ENCODE measurements around the gene HDDC3. TPM values are rescaled to one million over a fixed set of nuclear protein-coding genes. Genes with fewer than 3 reads are reported as not detected.

Gene HDDC3
- total and polyA plus RNA-seq, 9 of the 15 experiments (the other 6 are each of a cell fraction or from before 2014, with no cell fraction given) = 14.9 to 55.8 (median 36.9) TPM

GRCh38 chr15:90903733-90904536, 28.4 kb downstream of the HDDC3 start (continued):
- TF ChIP-seq TSC22D4 (tag; IDR thresholded peaks at IDR 0.05) = no peak
- TF ChIP-seq, protein P1, sequence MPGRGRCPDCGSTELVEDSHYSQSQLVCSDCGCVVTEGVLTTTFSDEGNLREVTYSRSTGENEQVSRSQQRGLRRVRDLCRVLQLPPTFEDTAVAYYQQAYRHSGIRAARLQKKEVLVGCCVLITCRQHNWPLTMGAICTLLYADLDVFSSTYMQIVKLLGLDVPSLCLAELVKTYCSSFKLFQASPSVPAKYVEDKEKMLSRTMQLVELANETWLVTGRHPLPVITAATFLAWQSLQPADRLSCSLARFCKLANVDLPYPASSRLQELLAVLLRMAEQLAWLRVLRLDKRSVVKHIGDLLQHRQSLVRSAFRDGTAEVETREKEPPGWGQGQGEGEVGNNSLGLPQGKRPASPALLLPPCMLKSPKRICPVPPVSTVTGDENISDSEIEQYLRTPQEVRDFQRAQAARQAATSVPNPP (IDR thresholded peaks at IDR 0.05; ENCODE audit: borderline replicate concordance, insufficient read depth, insufficient read length) = no peak
- no peak for TF ChIP-seq TAF9B (IDR thresholded peaks at IDR 0.05; ENCODE audit: partially characterized antibody)
- TF ChIP-seq ZNF3 (CRISPR knock-in tag; IDR thresholded peaks at IDR 0.05) = no peak
- TF ChIP-seq, protein P2, sequence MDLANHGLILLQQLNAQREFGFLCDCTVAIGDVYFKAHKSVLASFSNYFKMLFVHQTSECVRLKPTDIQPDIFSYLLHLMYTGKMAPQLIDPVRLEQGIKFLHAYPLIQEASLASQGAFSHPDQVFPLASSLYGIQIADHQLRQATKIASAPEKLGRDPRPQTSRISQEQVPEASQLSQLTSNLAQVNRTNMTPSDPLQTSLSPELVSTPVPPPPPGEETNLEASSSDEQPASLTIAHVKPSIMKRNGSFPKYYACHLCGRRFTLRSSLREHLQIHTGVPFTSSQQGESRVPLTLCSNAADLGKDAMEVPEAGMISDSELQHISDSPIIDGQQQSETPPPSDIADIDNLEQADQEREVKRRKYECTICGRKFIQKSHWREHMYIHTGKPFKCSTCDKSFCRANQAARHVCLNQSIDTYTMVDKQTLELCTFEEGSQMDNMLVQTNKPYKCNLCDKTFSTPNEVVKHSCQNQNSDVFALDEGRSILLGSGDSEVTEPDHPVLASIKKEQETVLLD (IDR thresholded peaks at IDR 0.05) = peak; percentile 51; the same call in 1 of the 2 replicates
- TF ChIP-seq PCBP2 (IDR thresholded peaks at IDR 0.05; ENCODE audit: low read depth, low read length, poor library complexity, severe bottlenecking) = no peak
- TF ChIP-seq ZSCAN29 (IDR thresholded peaks at IDR 0.05) = no peak
- TF ChIP-seq NBN (IDR thresholded peaks at IDR 0.05; ENCODE audit: low read depth) = no peak
- peak; percentile 45 for TF ChIP-seq KDM5B (IDR thresholded peaks at IDR 0.05; ENCODE audit: insufficient replicate concordance, low read depth, low read length)
- TF ChIP-seq, protein P3, sequence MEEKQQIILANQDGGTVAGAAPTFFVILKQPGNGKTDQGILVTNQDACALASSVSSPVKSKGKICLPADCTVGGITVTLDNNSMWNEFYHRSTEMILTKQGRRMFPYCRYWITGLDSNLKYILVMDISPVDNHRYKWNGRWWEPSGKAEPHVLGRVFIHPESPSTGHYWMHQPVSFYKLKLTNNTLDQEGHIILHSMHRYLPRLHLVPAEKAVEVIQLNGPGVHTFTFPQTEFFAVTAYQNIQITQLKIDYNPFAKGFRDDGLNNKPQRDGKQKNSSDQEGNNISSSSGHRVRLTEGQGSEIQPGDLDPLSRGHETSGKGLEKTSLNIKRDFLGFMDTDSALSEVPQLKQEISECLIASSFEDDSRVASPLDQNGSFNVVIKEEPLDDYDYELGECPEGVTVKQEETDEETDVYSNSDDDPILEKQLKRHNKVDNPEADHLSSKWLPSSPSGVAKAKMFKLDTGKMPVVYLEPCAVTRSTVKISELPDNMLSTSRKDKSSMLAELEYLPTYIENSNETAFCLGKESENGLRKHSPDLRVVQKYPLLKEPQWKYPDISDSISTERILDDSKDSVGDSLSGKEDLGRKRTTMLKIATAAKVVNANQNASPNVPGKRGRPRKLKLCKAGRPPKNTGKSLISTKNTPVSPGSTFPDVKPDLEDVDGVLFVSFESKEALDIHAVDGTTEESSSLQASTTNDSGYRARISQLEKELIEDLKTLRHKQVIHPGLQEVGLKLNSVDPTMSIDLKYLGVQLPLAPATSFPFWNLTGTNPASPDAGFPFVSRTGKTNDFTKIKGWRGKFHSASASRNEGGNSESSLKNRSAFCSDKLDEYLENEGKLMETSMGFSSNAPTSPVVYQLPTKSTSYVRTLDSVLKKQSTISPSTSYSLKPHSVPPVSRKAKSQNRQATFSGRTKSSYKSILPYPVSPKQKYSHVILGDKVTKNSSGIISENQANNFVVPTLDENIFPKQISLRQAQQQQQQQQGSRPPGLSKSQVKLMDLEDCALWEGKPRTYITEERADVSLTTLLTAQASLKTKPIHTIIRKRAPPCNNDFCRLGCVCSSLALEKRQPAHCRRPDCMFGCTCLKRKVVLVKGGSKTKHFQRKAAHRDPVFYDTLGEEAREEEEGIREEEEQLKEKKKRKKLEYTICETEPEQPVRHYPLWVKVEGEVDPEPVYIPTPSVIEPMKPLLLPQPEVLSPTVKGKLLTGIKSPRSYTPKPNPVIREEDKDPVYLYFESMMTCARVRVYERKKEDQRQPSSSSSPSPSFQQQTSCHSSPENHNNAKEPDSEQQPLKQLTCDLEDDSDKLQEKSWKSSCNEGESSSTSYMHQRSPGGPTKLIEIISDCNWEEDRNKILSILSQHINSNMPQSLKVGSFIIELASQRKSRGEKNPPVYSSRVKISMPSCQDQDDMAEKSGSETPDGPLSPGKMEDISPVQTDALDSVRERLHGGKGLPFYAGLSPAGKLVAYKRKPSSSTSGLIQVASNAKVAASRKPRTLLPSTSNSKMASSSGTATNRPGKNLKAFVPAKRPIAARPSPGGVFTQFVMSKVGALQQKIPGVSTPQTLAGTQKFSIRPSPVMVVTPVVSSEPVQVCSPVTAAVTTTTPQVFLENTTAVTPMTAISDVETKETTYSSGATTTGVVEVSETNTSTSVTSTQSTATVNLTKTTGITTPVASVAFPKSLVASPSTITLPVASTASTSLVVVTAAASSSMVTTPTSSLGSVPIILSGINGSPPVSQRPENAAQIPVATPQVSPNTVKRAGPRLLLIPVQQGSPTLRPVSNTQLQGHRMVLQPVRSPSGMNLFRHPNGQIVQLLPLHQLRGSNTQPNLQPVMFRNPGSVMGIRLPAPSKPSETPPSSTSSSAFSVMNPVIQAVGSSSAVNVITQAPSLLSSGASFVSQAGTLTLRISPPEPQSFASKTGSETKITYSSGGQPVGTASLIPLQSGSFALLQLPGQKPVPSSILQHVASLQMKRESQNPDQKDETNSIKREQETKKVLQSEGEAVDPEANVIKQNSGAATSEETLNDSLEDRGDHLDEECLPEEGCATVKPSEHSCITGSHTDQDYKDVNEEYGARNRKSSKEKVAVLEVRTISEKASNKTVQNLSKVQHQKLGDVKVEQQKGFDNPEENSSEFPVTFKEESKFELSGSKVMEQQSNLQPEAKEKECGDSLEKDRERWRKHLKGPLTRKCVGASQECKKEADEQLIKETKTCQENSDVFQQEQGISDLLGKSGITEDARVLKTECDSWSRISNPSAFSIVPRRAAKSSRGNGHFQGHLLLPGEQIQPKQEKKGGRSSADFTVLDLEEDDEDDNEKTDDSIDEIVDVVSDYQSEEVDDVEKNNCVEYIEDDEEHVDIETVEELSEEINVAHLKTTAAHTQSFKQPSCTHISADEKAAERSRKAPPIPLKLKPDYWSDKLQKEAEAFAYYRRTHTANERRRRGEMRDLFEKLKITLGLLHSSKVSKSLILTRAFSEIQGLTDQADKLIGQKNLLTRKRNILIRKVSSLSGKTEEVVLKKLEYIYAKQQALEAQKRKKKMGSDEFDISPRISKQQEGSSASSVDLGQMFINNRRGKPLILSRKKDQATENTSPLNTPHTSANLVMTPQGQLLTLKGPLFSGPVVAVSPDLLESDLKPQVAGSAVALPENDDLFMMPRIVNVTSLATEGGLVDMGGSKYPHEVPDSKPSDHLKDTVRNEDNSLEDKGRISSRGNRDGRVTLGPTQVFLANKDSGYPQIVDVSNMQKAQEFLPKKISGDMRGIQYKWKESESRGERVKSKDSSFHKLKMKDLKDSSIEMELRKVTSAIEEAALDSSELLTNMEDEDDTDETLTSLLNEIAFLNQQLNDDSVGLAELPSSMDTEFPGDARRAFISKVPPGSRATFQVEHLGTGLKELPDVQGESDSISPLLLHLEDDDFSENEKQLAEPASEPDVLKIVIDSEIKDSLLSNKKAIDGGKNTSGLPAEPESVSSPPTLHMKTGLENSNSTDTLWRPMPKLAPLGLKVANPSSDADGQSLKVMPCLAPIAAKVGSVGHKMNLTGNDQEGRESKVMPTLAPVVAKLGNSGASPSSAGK (IDR thresholded peaks at IDR 0.05) = no peak; the same call in 1 of the 2 replicates
- no peak for TF ChIP-seq BRD9 (IDR thresholded peaks at IDR 0.05; ENCODE audit: low read depth, partially characterized antibody)
- TF ChIP-seq RB1 (IDR thresholded peaks at IDR 0.05; ENCODE audit: low read depth) = no peak
